ENCODE data around the gene NNT.

NNT gene

DNA sequence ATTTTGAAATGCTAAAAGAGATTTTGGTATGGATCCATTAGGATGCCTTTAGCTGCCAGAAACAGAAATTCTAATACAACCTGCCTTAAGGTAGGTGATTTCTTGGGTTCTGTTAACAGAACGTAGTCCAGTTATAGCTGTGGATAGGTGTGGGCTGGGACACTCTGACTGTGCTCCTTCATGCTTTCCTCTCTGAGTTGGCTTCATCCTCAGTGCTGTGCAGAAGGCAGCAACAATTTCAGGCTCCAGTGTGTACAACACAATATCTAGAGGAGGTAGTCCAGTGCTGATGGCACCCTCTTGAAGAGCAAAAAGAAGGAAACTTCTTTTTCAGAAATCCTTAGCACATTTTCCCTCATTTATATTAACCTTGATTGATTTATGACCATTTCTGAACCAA is 34.4 kb downstream of the NNT start:
- H3K9me2 ChIP-seq (replicated peaks; ENCODE audit: low read depth, low read length), result no peaks in the 10 kb centered on the region
- H3K9ac ChIP-seq (ENCODE audit: low read depth, low read length, poor library complexity, severe bottlenecking), result no peak overlapping the region
- peaks cover 30% of the 10 kb centered on the region for H3K79me2 ChIP-seq (ENCODE audit: insufficient read depth, low read length)
- H3K4me3 ChIP-seq (ENCODE audit: low read length, poor library complexity, severe bottlenecking), result no peak overlapping the region
- no peaks in the 10 kb centered on the region for H3F3A ChIP-seq (ENCODE audit: low read depth)
- H2AFZ ChIP-seq (ENCODE audit: low read length), result no peak overlapping the region
- H3K9me3 ChIP-seq (ENCODE audit: insufficient read depth, low read depth, low read length), result no peaks in the 10 kb centered on the region
- no peaks in the 10 kb centered on the region for H3K27me3 ChIP-seq (ENCODE audit: insufficient read depth, low read length, poor library complexity, severe bottlenecking)
- no peak overlapping the region for H3K4me2 ChIP-seq (ENCODE audit: low read depth, low read length, poor library complexity, severe bottlenecking)
- H3K4me1 ChIP-seq (ENCODE audit: insufficient read depth, low read length, poor library complexity, severe bottlenecking), result peaks cover 10% of the 10 kb centered on the region
- TF ChIP-seq, protein P1, sequence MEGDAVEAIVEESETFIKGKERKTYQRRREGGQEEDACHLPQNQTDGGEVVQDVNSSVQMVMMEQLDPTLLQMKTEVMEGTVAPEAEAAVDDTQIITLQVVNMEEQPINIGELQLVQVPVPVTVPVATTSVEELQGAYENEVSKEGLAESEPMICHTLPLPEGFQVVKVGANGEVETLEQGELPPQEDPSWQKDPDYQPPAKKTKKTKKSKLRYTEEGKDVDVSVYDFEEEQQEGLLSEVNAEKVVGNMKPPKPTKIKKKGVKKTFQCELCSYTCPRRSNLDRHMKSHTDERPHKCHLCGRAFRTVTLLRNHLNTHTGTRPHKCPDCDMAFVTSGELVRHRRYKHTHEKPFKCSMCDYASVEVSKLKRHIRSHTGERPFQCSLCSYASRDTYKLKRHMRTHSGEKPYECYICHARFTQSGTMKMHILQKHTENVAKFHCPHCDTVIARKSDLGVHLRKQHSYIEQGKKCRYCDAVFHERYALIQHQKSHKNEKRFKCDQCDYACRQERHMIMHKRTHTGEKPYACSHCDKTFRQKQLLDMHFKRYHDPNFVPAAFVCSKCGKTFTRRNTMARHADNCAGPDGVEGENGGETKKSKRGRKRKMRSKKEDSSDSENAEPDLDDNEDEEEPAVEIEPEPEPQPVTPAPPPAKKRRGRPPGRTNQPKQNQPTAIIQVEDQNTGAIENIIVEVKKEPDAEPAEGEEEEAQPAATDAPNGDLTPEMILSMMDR (conservative IDR thresholded peaks at IDR 0.05; ENCODE audit: low read length), result no peak
- TF ChIP-seq EZH2phosphoT487 (IDR thresholded peaks at IDR 0.05; ENCODE audit: borderline replicate concordance), result no peak
- peaks cover 69% of the 10 kb centered on the region for H3K36me3 ChIP-seq (ENCODE audit: insufficient read depth, low read length)
- peaks cover 4% of the 10 kb centered on the region for H4K20me1 ChIP-seq (ENCODE audit: insufficient read depth, low read length, poor library complexity, severe bottlenecking)

DNA sequence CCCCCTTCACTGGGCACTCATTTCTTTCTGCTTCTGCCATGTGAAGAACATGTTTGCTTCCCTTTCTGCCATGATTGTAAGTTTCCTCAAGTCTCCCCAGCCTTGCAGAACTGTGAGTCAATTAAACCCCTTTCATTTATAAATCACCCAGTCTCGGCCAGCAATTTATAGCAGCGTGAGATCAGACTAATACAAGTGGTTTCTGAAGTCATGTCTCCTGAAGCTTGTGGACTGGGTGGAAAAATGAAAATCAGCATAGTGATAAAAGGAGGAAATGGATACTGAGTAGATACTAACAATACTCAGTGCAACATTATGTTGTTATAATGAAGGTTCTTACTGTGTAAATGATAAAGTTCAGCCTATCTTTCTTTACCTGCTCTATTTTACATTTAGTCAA is 35.1 kb downstream of the NNT start:
- Histone ChIP-seq H3K36me3 (ENCODE audit: insufficient read depth, low read length) (peaks cover 69% of the 10 kb centered on the region), H3K27me3 (ENCODE audit: insufficient read depth, low read length, poor library complexity, severe bottlenecking) (no peaks in the 10 kb centered on the region), H3K9ac (ENCODE audit: low read depth, low read length, poor library complexity, severe bottlenecking) (no peak overlapping the region), H3F3A (ENCODE audit: low read depth) (no peaks in the 10 kb centered on the region), H2AFZ (ENCODE audit: low read length) (no peak overlapping the region), H3K4me2 (ENCODE audit: low read depth, low read length, poor library complexity, severe bottlenecking) (no peak overlapping the region), H3K4me3 (ENCODE audit: low read length, poor library complexity, severe bottlenecking) (no peak overlapping the region), H3K79me2 (ENCODE audit: insufficient read depth, low read length) (peaks cover 28% of the 10 kb centered on the region), H3K9me3 (ENCODE audit: insufficient read depth, low read depth, low read length) (no peaks in the 10 kb centered on the region), H3K4me1 (ENCODE audit: insufficient read depth, low read length, poor library complexity, severe bottlenecking) (peaks cover 10% of the 10 kb centered on the region), H3K9me2 (replicated peaks; ENCODE audit: low read depth, low read length) (no peaks in the 10 kb centered on the region), H4K20me1 (ENCODE audit: insufficient read depth, low read length, poor library complexity, severe bottlenecking) (peaks cover 4% of the 10 kb centered on the region)
- TF ChIP-seq EZH2phosphoT487 (IDR thresholded peaks at IDR 0.05; ENCODE audit: borderline replicate concordance), result no peak
- TF ChIP-seq, protein P1 (conservative IDR thresholded peaks at IDR 0.05; ENCODE audit: low read length), result no peak

DNA sequence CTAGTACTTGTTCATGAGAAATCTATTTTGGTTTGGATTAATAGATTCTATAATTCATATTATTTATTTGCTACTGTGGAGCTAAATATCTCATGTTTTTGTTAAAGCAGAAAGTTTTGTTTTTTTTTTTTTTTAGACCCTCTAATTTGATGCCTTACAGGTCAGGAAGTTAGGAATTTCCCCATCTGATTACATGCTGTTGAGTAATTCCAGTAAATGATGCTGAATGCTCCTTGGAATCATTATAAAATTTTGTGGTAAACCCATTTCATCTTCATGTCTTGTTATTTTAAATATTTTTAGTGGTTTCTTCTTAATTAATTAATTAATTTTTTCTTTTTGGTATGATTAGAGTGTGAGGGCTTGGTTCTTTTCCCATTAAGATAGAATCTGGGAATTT is 35.6 kb downstream of the NNT start:
- H3F3A ChIP-seq (ENCODE audit: low read depth), result no peaks in the 10 kb centered on the region
- H3K9me2 ChIP-seq (replicated peaks; ENCODE audit: low read depth, low read length), result no peaks in the 10 kb centered on the region
- H4K20me1 ChIP-seq (ENCODE audit: insufficient read depth, low read length, poor library complexity, severe bottlenecking), result peaks cover 4% of the 10 kb centered on the region
- no peak for TF ChIP-seq EZH2phosphoT487 (IDR thresholded peaks at IDR 0.05; ENCODE audit: borderline replicate concordance)
- TF ChIP-seq, protein P1 (conservative IDR thresholded peaks at IDR 0.05; ENCODE audit: low read length), result no peak
- peaks cover 32% of the 10 kb centered on the region for H3K79me2 ChIP-seq (ENCODE audit: insufficient read depth, low read length)
- no peak overlapping the region for H3K9ac ChIP-seq (ENCODE audit: low read depth, low read length, poor library complexity, severe bottlenecking)
- peaks cover 69% of the 10 kb centered on the region for H3K36me3 ChIP-seq (ENCODE audit: insufficient read depth, low read length)
- H3K4me2 ChIP-seq (ENCODE audit: low read depth, low read length, poor library complexity, severe bottlenecking), result no peak overlapping the region
- H3K9me3 ChIP-seq (ENCODE audit: insufficient read depth, low read depth, low read length), result no peaks in the 10 kb centered on the region
- peaks cover 10% of the 10 kb centered on the region for H3K4me1 ChIP-seq (ENCODE audit: insufficient read depth, low read length, poor library complexity, severe bottlenecking)
- H3K4me3 ChIP-seq (ENCODE audit: low read length, poor library complexity, severe bottlenecking), result no peak overlapping the region
- H3K27me3 ChIP-seq (ENCODE audit: insufficient read depth, low read length, poor library complexity, severe bottlenecking), result no peaks in the 10 kb centered on the region
- no peak overlapping the region for H2AFZ ChIP-seq (ENCODE audit: low read length)

All from Loucy (cell line).